DMS 273 (cell line): ENCODE results near the gene PAGE3.

ENCODE experiments used
- DNase-seq: peaks from one replicate; lab custom pipeline; 2025; ENCODE audit not compliant: unreplicated experiment; lab: John Stamatoyannopoulos, UW

PAGE3 gene, protein sequence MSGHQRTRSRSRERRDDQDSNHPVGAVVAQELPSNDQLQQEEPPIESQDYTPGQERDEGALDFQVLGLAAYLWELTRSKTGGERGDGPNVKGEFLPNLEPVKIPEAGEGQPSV

GRCh38 chrX:55264816-55265215 is at the start of gene PAGE3:
PAGE3 (minus strand) TSS chrX:55264916; CDS start chrX:55263903, 1,013 bp downstream.
- DNase-seq: no peak

- no peak for DNase-seq
These were observed 47.9 kb upstream of the PAGE3 start for GRCh38 chrX:55312655-55313054.

DNA sequence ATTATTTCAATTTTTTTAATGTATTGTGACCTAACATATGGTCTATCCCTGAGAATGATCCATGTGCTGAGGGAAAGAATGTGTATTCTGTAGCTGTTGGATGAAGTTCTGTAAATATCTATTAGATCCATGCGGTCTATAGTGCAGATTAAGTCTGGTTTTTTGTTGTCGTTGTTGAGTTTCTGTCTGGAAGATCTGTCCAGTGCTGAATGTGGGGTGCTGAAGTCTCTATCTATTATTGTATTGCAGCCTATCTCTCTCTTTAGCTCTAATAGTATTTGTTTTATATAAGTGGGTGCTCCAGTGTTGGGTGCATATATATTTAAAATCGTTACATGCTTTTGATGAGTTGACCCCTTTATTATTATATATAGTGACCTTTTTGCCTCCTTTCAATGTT is 26.2 kb upstream of the PAGE3 start:
- DNase-seq: no peak

DNA sequence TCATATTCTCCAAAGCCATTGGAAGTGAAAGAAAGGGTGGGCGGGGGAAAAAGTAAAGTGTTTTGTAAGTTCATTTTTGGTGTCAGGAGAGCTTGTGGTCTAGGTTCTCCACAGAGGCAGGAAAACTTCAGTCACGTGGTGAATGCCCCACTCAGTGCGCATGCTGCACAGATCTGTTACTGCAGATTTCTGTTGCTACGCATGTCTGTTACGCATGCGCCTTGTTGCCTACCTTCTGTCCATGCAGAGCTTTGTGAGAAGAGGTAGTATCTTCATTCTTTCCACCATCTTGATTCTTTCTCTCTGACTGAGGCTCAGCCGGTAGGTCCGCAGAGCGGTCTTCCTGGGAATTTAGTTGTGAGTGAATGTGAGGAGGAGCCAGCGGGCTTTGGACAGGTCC is 15.1 kb upstream of the PAGE3 start:
- no peak for DNase-seq

DNA sequence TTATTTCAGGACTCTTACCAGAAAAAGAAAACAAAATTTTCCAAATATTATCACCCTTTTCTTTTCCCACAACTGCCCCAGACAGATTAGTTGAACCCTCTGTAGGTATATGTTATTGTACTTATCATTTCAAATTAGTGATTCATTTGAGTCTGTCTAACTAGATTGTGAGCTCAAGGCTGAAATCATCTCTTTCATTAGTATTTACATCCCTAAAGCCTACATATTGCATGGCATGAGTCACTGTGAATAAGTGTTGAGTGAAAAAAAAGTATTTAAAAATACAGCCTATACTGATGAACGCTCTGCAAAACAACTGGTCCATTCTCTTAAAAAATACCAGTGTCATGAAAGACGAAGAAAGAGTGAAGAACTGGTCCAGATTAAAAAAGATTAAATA is 3.9 kb downstream of the PAGE3 start:
- DNase-seq: no peak

DNA sequence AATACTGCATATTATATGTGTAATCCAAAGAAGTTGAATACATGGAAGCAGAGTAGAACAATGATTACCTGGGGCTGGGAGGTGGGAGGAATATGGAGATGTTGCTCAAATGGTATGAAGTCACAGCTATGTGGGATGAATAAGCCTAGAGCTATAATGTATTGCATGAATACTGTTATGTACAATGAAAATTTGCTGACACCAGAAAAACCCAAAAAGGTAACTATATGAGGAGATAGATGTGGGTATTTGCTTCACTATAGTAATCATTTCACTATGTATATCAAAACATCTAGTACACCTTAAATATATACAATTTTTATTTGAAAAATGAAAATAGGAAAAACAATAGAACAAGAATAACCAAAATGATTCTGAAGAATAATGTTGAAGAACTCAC is 11.2 kb downstream of the PAGE3 start:
- no peak for DNase-seq

- DNase-seq: no peak
These were observed 23.9 kb downstream of the PAGE3 start for GRCh38 chrX:55240788-55241340.

DNA sequence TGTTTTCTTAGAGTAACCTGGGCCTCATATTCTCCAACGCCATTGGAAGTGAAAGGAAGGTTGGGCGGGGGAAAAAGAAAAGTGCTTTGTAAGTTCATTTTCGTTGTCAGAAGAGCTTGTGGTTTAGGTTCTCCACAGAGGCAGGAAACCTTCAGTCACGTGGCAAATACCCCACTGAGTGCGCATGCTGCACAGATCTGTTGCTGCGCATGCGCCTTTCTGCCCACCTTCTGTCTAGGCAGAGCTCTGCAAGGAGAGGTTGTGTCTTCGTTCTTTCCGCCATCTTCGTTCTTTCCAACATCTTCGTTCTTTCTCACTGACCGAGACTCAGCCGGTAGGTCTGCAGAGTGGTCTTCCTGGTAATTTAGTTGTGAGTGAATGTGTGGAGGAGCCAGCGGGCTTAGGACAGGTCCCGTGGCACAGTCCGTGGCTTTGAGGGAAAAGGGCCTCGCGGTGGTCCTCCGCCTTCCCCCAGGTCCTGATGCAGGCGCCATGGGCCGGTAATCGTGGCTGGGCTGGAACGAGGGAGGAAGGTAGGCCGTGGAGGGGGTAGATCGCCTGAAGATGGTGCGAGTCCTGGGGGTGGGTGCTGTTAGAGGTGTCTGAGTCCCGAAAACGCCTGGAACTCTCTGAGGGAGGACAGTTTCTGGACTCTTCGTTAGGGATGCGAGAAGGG is 44.5 kb downstream of the PAGE3 start, which contains the start of gene PAGE5:
PAGE5 (plus strand) TSS at position 228 of the 676 bp plus-strand sequence. CDS start 1,037 bp downstream, outside the sequence.
- no peak for DNase-seq

DNA sequence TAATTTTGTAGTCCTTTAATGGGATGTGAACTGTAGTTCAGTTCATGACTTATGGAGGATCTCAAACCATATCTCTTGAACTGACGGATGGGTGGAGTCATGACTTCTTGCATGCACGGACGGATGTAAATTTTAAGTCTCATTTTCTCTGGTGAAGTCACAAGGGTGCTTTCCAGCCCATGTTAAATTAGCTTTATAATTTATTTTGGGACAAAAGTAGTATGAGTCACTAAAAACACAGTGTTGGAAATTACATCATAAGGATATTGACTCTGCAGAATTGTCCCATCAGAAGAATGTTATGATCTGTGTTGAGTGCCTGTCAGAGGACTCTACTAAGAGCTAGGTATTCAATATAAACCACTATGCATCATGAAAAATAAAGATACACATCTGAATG is 51.3 kb downstream of the PAGE3 start:
- no peak for DNase-seq

DNA sequence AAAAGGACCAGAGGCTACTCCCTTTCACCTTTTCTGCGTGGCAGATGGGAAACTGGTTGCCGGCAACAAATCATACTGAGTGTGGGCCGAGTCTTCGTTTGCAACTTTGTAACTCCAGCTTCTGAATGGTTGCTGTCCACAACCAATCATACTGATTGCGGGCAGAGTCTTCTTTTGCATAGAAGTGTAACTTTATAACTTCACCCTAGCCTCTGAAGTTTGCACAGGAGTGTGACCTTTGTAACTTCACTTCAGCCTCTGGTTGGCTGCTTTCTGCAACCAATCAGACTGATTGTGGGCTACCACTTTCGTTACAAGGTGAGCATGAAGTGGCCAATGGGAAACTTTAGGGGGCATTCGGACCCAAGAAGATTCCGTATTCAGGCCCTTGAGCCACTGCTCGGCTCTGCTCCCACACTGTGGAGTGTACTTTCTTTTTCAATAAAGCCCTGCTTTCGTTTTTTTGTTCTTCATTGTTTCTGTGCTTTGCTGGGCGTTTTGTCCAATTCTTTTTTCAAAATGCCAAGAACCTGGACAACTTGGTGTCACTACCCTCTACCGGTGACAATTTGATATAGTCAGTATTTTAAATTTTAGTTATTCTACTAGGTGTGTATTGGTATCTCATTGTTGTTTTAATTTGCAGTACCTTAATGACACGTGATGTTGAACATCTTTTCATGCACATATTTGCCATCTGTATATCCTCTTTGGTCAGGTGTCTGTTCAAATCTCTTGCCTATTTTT is 53.6 kb downstream of the PAGE3 start:
- no peak for DNase-seq
